ENCODE data around the gene IFITM1. TPM values are rescaled to one million over a fixed set of nuclear protein-coding genes. Genes with fewer than 3 reads are reported as not detected.
A peak's percentile ranks its signal among the peaks of the same experiment; 100 is the strongest.
"Not testable (repeated sequence)": the region's sequence is repeated elsewhere in the genome, so short reads cannot be mapped to it uniquely, and the experiment has no call there.

The IFITM1 gene
- total and polyA plus RNA-seq, 2 of the 13 experiments (the other 11 are each of a cell fraction or from before 2014, with no cell fraction given): 0.38 to 11.1 TPM

- TF ChIP-seq ZBTB4 (CRISPR knock-in tag; IDR thresholded peaks at IDR 0.05; ENCODE audit: borderline replicate concordance) (no peak), BORCS8-MEF2B (CRISPR knock-in tag; IDR thresholded peaks at IDR 0.05) (no peak), HNRNPK (IDR thresholded peaks at IDR 0.05; ENCODE audit: low read depth, low read length, poor library complexity, severe bottlenecking) (peak; percentile 36), UBTF (CRISPR knock-in tag; IDR thresholded peaks at IDR 0.05) (0 out of 2 replicates have a peak, but pooled peaks have one; percentile 6)
Measured at GRCh38 chr11:267491-267994, 46.3 kb upstream of the IFITM1 start (continued).

- H3K9me3 ChIP-seq (ENCODE audit: low read length); in situ Hi-C loops (cut with HindIII; ENCODE audit: extremely low pct_ligation_motif_present, low pct_unique_long_range_greater_than_20kb); CTCF ChIA-PET (ENCODE audit: low intra/inter-chr PET ratio, low total read pairs); H3K27ac ChIP-seq (ENCODE audit: extremely low read length, insufficient read depth, low read length); H4K20me1 ChIP-seq (ENCODE audit: insufficient read depth, low read length); FAIRE-seq; H3K36me3 ChIP-seq (replicated peaks in 1 of 2; ENCODE audit: control insufficient read depth in 1 of 2, insufficient read depth in 2 of 2, low read length in 2 of 2); intact Hi-C loops (cut with micrococcal nuclease; ENCODE audit: unreplicated experiment); H3K79me2 ChIP-seq (ENCODE audit: insufficient read depth, low read length); BruUV-seq (replicated peaks): not testable (repeated sequence)
- POLR2A ChIA-PET: interaction anchor here (0.8 to 1.8 kb wide), 8 partner anchors 18 to 128 kb away, joined by 3 to 9 read pairs (median 3); partner anchors contain the start of genes BET1L and RIC8A
- DNase-seq (ENCODE audit: low spot score) (peak; percentile 30), ATAC-seq (peak; percentile 86)
- Histone ChIP-seq H3K4me1 (ENCODE audit: insufficient read depth, low read length) (peaks cover 45% of the 10 kb centered on the region), H3K27me3 (ENCODE audit: control insufficient read depth in 1 of 2, insufficient read depth in 2 of 2, low read length in 2 of 2) (peaks cover 0 to 29% of the 10 kb centered on the region in 2 experiments; a peak in 3 of 5 replicates), H3K9ac (ENCODE audit: insufficient read depth, low read depth, low read length) (0 out of 2 replicates have a peak overlapping the region, but pooled peaks have one; percentile 20), H2AFZ (ENCODE audit: low read length) (peak overlapping the region; percentile 75), H3K4me2 (ENCODE audit: low read depth, low read length) (peak overlapping the region; percentile 76), H3K4me3 (replicated peaks in 1 of 3; ENCODE audit: insufficient read depth in 1 of 3, low read depth in 2 of 3, low read length in 3 of 3) (peak overlapping the region; percentile 24 to 60 (median 29); a peak in 5 of 6 replicates)
- 4% methylated on average over 16 of the region's 16 CpGs for WGBS (ENCODE audit: low lambda C conversion rate)
- TF ChIP-seq ZMYM3 (CRISPR knock-in tag; IDR thresholded peaks at IDR 0.05) (peak; percentile 36; the same call in 1 of the 2 replicates), MAX (IDR thresholded peaks at IDR 0.05) (peak; percentile 30; the same call in 1 of the 2 replicates), CTCF (CRISPR knock-in tag; IDR thresholded peaks at IDR 0.05) (peak; percentile 60), ZBTB33 (CRISPR knock-in tag; IDR thresholded peaks at IDR 0.05) (0 out of 2 replicates have a peak, but pooled peaks have one; percentile 50), MYPOP (CRISPR knock-in tag; IDR thresholded peaks at IDR 0.05) (peak; percentile 66; the same call in 1 of the 2 replicates), SAP130 (CRISPR knock-in tag; IDR thresholded peaks at IDR 0.05; ENCODE audit: low read depth) (peak; percentile 32)
Measured at GRCh38 chr11:268716-269145, 45.1 kb upstream of the IFITM1 start.
